HEK293 (cell line): ENCODE results near the gene PDE9A.
A peak's percentile ranks its signal among the peaks of the same experiment; 100 is the strongest.

ENCODE experiments used
- CTCF ChIA-PET: fragments of 350-600 bp; formaldehyde crosslinking; extraction: SDS; loops from one replicate; lab custom pipeline; 2021; ENCODE audit warnings: antibody characterized with exemption; lab: Yijun Ruan, JAX
- POLR2A ChIA-PET: fragments of 300-600 bp; formaldehyde crosslinking; extraction: SDS; loops from one replicate; lab custom pipeline; 2020; ENCODE audit warnings: antibody characterized with exemption, inconsistent platforms; lab: Yijun Ruan, JAX
- H3K27ac ChIP-seq: fragments of 200-500 bp; sonication (Bioruptor generic); 2 replicates; pipeline ENCODE4 v1.5.1; 2014; ENCODE audit warnings: low read depth, low read length, control low read depth, inconsistent platforms; ENCODE audit errors: extremely low read depth
- H3K36me3 ChIP-seq, 2 experiments: fragments of 200-500 bp in 1 of 2; sonication (Bioruptor generic) in 1 of 2; 1 replicate in 1 of 2; 2 replicates in 1 of 2; pipeline ENCODE4 v1.5.1; 2014 to 2017; ENCODE audit warnings: inconsistent platforms in 2 of 2, low read length in 2 of 2; ENCODE audit not compliant: control insufficient read depth in 2 of 2, insufficient read depth in 1 of 2
- H3K4me1 ChIP-seq: fragments of 200-500 bp; sonication (Bioruptor generic); 2 replicates; pipeline ENCODE4 v1.5.1; 2014; ENCODE audit warnings: mild to moderate bottlenecking, low read length, inconsistent platforms; ENCODE audit not compliant: control insufficient read depth, insufficient read depth
- H3K4me3 ChIP-seq: 2 replicates; pipeline ENCODE4 v1.5.1; 2011; ENCODE audit warnings: low read depth, mild to moderate bottlenecking, control low read depth, low read length, moderate library complexity
- H3K9me3 ChIP-seq: fragments of 200-500 bp; sonication (Bioruptor generic); 2 replicates; pipeline ENCODE4 v1.5.1; 2014; ENCODE audit warnings: low read depth, low read length, inconsistent platforms; ENCODE audit not compliant: control insufficient read depth, insufficient read depth
- EGR2 ChIP-seq: fragments of 450-650 bp; formaldehyde crosslinking; IDR thresholded peaks from 2 replicates; pipeline ENCODE4 v1.5.1; 2016; ENCODE audit warnings: low read depth, missing biosample characterization, missing genetic modification characterization
- KLF1 ChIP-seq: fragments of 450-650 bp; formaldehyde crosslinking; IDR thresholded peaks from 2 replicates; pipeline ENCODE4 v1.5.1; 2016; ENCODE audit warnings: missing biosample characterization, missing genetic modification characterization
- KLF10 ChIP-seq: fragments of 450-650 bp; IDR thresholded peaks from 2 replicates; pipeline ENCODE4 v1.5.1; 2018; ENCODE audit warnings: missing biosample characterization, mild to moderate bottlenecking, missing genetic modification characterization
- REST ChIP-seq: fragments of 450-650 bp; formaldehyde crosslinking; IDR thresholded peaks from 2 replicates; pipeline ENCODE4 v1.5.1; 2016; ENCODE audit warnings: missing biosample characterization, missing genetic modification characterization
- SETDB1 ChIP-seq: IDR thresholded peaks from one replicate; pipeline ENCODE4 v1.6.1; 2017; ENCODE audit warnings: mild to moderate bottlenecking, low read length, moderate library complexity, mixed read lengths; ENCODE audit not compliant: insufficient read length
- TSHZ1 ChIP-seq: fragments of 450-650 bp; formaldehyde crosslinking; IDR thresholded peaks from 2 replicates; pipeline ENCODE4 v1.5.1; 2016; ENCODE audit warnings: missing biosample characterization, missing genetic modification characterization, borderline replicate concordance
- ZBTB6 ChIP-seq: fragments of 450-650 bp; formaldehyde crosslinking; IDR thresholded peaks from 2 replicates; pipeline ENCODE4 v1.5.1; 2017; ENCODE audit warnings: missing biosample characterization, missing genetic modification characterization
- ZNF114 ChIP-seq: fragments of 450-650 bp; formaldehyde crosslinking; IDR thresholded peaks from 2 replicates; pipeline ENCODE4 v1.5.0; 2017; ENCODE audit warnings: missing biosample characterization, missing genetic modification characterization
- ZNF140 ChIP-seq: fragments of 450-650 bp; formaldehyde crosslinking; IDR thresholded peaks from 2 replicates; pipeline ENCODE4 v1.5.1; 2016; ENCODE audit warnings: missing biosample characterization, missing genetic modification characterization
- ZNF18 ChIP-seq: fragments of 450-650 bp; formaldehyde crosslinking; IDR thresholded peaks from 2 replicates; pipeline ENCODE4 v1.5.1; 2016; ENCODE audit warnings: missing biosample characterization, missing genetic modification characterization
- ZNF2 ChIP-seq: fragments of 450-650 bp; formaldehyde crosslinking; IDR thresholded peaks from 2 replicates; pipeline ENCODE4 v1.5.1; 2016; ENCODE audit warnings: missing biosample characterization, missing genetic modification characterization
- ZNF239 ChIP-seq: fragments of 450-650 bp; formaldehyde crosslinking; IDR thresholded peaks from 2 replicates; pipeline ENCODE4 v1.5.1; 2016; ENCODE audit warnings: missing biosample characterization, missing genetic modification characterization
- ZNF350 ChIP-seq: fragments of 450-650 bp; formaldehyde crosslinking; IDR thresholded peaks from 2 replicates; pipeline ENCODE4 v1.5.0; 2017; ENCODE audit warnings: missing biosample characterization, mild to moderate bottlenecking, missing genetic modification characterization
- ZNF37A ChIP-seq: fragments of 450-650 bp; IDR thresholded peaks from 2 replicates; pipeline ENCODE4 v1.5.1; 2018; ENCODE audit warnings: missing biosample characterization, missing genetic modification characterization
- ZNF433 ChIP-seq: fragments of 450-650 bp; formaldehyde crosslinking; IDR thresholded peaks from 2 replicates; pipeline ENCODE4 v1.5.1; 2016; ENCODE audit warnings: missing biosample characterization, missing genetic modification characterization, low read depth
- ZNF473 ChIP-seq: fragments of 450-650 bp; formaldehyde crosslinking; IDR thresholded peaks from 2 replicates; pipeline ENCODE4 v1.5.1; 2017; ENCODE audit warnings: missing biosample characterization, missing genetic modification characterization
- ZNF530 ChIP-seq: fragments of 450-650 bp; formaldehyde crosslinking; IDR thresholded peaks from 2 replicates; pipeline ENCODE4 v1.5.1; 2016; ENCODE audit warnings: low read depth, missing biosample characterization, missing genetic modification characterization
- ZNF544 ChIP-seq: fragments of 450-650 bp; formaldehyde crosslinking; IDR thresholded peaks from 2 replicates; pipeline ENCODE4 v1.5.0; 2017; ENCODE audit warnings: missing biosample characterization, missing genetic modification characterization
- ZNF621 ChIP-seq: fragments of 450-650 bp; formaldehyde crosslinking; IDR thresholded peaks from 2 replicates; pipeline ENCODE4 v1.5.1; 2017; ENCODE audit warnings: missing biosample characterization, missing genetic modification characterization
- ZNF623 ChIP-seq: fragments of 450-650 bp; formaldehyde crosslinking; IDR thresholded peaks from 2 replicates; pipeline ENCODE4 v1.5.1; 2016; ENCODE audit warnings: missing biosample characterization, missing genetic modification characterization
- ZNF776 ChIP-seq: fragments of 450-650 bp; formaldehyde crosslinking; IDR thresholded peaks from 2 replicates; pipeline ENCODE4 v1.5.0; 2017; ENCODE audit warnings: missing biosample characterization, missing genetic modification characterization, borderline replicate concordance
- ZNF777 ChIP-seq: fragments of 450-650 bp; formaldehyde crosslinking; IDR thresholded peaks from 2 replicates; pipeline ENCODE4 v1.5.1; 2017; ENCODE audit warnings: missing biosample characterization, missing genetic modification characterization, borderline replicate concordance
- ZSCAN18 ChIP-seq: fragments of 450-650 bp; formaldehyde crosslinking; IDR thresholded peaks from 2 replicates; pipeline ENCODE4 v1.5.1; 2016; ENCODE audit warnings: missing biosample characterization, missing genetic modification characterization
- ZSCAN30 ChIP-seq: fragments of 450-650 bp; IDR thresholded peaks from 2 replicates; pipeline ENCODE4 v1.5.1; 2018; ENCODE audit warnings: missing biosample characterization, mild to moderate bottlenecking, missing genetic modification characterization, moderate library complexity
- TF ChIP-seq, protein P1 (sequence below): fragments of 450-650 bp; formaldehyde crosslinking; IDR thresholded peaks from 2 replicates; pipeline ENCODE4 v1.5.0; 2017; ENCODE audit warnings: missing biosample characterization, missing genetic modification characterization, borderline replicate concordance

Gene PDE9A

GRCh38 chr21:42615924-42616323 lies 37.5 kb upstream of the PDE9A start:
- H3K4me1 ChIP-seq = no peaks in the 10 kb centered on the region
- ChIA-PET POLR2A (no interaction called here), CTCF (no interaction called here)
- no peaks in the 10 kb centered on the region for H3K36me3 ChIP-seq
- no peaks in the 10 kb centered on the region for H3K9me3 ChIP-seq
- H3K27ac ChIP-seq = no peak overlapping the region
- H3K4me3 ChIP-seq = no peak overlapping the region
- TF ChIP-seq ZSCAN30 (tag by site-specific recombination) (no peak), ZNF433 (no peak), ZNF37A (tag by site-specific recombination) (no peak), ZNF18 (tag by site-specific recombination) (peak; percentile 53; the same call in 1 of the 2 replicates), ZNF621 (0 out of 2 replicates have a peak, but pooled peaks have one; percentile 21), KLF10 (tag by site-specific recombination) (no peak), KLF1 (no peak), ZSCAN18 (tag by site-specific recombination) (no peak), ZNF114 (no peak), ZNF777 (tag by site-specific recombination) (no peak), ZNF623 (tag by site-specific recombination) (no peak; the same call in 1 of the 2 replicates), ZNF776 (no peak), ZNF544 (tag by site-specific recombination) (0 out of 2 replicates have a peak, but pooled peaks have one; percentile 27), REST (no peak), ZNF350 (no peak), EGR2 (no peak), ZNF473 (0 out of 2 replicates have a peak, but pooled peaks have one; percentile 45), ZNF239 (tag by site-specific recombination) (peak; percentile 56; the same call in 1 of the 2 replicates), ZNF140 (tag by site-specific recombination) (no peak), SETDB1 (no peak), ZNF530 (tag by site-specific recombination) (no peak), ZNF2 (no peak), ZBTB6 (tag by site-specific recombination) (no peak), TSHZ1 (tag by site-specific recombination) (no peak)
- TF ChIP-seq, protein P1, sequence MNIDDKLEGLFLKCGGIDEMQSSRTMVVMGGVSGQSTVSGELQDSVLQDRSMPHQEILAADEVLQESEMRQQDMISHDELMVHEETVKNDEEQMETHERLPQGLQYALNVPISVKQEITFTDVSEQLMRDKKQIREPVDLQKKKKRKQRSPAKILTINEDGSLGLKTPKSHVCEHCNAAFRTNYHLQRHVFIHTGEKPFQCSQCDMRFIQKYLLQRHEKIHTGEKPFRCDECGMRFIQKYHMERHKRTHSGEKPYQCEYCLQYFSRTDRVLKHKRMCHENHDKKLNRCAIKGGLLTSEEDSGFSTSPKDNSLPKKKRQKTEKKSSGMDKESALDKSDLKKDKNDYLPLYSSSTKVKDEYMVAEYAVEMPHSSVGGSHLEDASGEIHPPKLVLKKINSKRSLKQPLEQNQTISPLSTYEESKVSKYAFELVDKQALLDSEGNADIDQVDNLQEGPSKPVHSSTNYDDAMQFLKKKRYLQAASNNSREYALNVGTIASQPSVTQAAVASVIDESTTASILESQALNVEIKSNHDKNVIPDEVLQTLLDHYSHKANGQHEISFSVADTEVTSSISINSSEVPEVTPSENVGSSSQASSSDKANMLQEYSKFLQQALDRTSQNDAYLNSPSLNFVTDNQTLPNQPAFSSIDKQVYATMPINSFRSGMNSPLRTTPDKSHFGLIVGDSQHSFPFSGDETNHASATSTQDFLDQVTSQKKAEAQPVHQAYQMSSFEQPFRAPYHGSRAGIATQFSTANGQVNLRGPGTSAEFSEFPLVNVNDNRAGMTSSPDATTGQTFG (tag by site-specific recombination) = peak; percentile 32; the same call in 1 of the 2 replicates
